Astrocyte of the spinal cord (primary cell): ENCODE results near the gene CALN1.

Source experiments
- DNase-seq: peaks from one replicate; pipeline ENCODE4 v3.0.0; 2011; ENCODE audit warnings: low read depth, low spot score
- H3K4me3 ChIP-seq: 2 replicates; pipeline ENCODE4 v1.5.1; 2011; ENCODE audit warnings: low read depth, mild to moderate bottlenecking, low read length, moderate library complexity
- CTCF ChIP-seq: IDR thresholded peaks from 2 replicates; pipeline ENCODE4 v1.5.1; 2012; ENCODE audit warnings: low read depth, mild to moderate bottlenecking, low read length, inconsistent platforms
- in situ Hi-C: cut with HindIII; loops from 2 replicates; pipeline ENCODE4 v1.10.0; 2017; ENCODE audit warnings: low sequenced_read_pairs

Gene CALN1

GRCh38 chr7:72298912-72299311 is 113.2 kb downstream of the CALN1 start:
- in situ Hi-C loops, result no loop called here
- no peak for DNase-seq
- no peak overlapping the region for H3K4me3 ChIP-seq
- no peak for TF ChIP-seq CTCF

- TF ChIP-seq CTCF, result no peak
- no peak overlapping the region for H3K4me3 ChIP-seq
- DNase-seq, result no peak
- in situ Hi-C loops, result no loop called here
Observed at GRCh38 chr7:72298091-72298490, 114.0 kb downstream of the CALN1 start.

- no peak for DNase-seq
- in situ Hi-C loops, result no loop called here
- H3K4me3 ChIP-seq, result no peak overlapping the region
Observed at GRCh38 chr7:72297636-72298035, 114.5 kb downstream of the CALN1 start.

GRCh38 chr7:72292794-72293193 is 119.3 kb downstream of the CALN1 start:
- no peak for TF ChIP-seq CTCF
- in situ Hi-C loops, result no loop called here
- H3K4me3 ChIP-seq, result no peak overlapping the region
- DNase-seq, result no peak

More at GRCh38 chr7:72297636-72298035, 114.5 kb downstream of the CALN1 start:
- TF ChIP-seq CTCF, result no peak

- DNase-seq, result no peak
- no peak overlapping the region for H3K4me3 ChIP-seq
- in situ Hi-C loops, result no loop called here
- TF ChIP-seq CTCF, result no peak
Observed at GRCh38 chr7:72292118-72292517, 120.0 kb downstream of the CALN1 start.

GRCh38 chr7:72286519-72286918 is 125.6 kb downstream of the CALN1 start:
- in situ Hi-C loops, result no loop called here

More at GRCh38 chr7:72286519-72286918, 125.6 kb downstream of the CALN1 start:
- no peak overlapping the region for H3K4me3 ChIP-seq
- no peak for TF ChIP-seq CTCF
- DNase-seq, result no peak
